Measurements from ENCODE around the gene C12orf50. TPM values are rescaled to one million over a fixed set of nuclear protein-coding genes. Genes with fewer than 3 reads are reported as not detected.
"Not testable (repeated sequence)": the region's sequence is repeated elsewhere in the genome, so short reads cannot be mapped to it uniquely, and the experiment has no call there.

C12orf50 gene
- total RNA-seq, 1 donor from 2014 or later: not detected

- intact Hi-C loops (cut with DNase I): no loop called here
- peak overlapping the region; percentile 71 to 72 for H3K4me3 ChIP-seq
- H3K27me3 ChIP-seq: no peaks in the 10 kb centered on the region
- peak overlapping the region; percentile 64 for H3K27ac ChIP-seq
- no peaks in the 10 kb centered on the region for H3K36me3 ChIP-seq
- H3K4me1 ChIP-seq: peaks cover 49% of the 10 kb centered on the region
- DNase-seq (ENCODE audit: extremely low spot score in 2 of 2): no peak
- no peaks in the 10 kb centered on the region for H3K9me3 ChIP-seq
- TF ChIP-seq CTCF (IDR thresholded peaks at IDR 0.05) (no peak), POLR2AphosphoS5 (IDR thresholded peaks at IDR 0.05; ENCODE audit: insufficient read depth in 1 of 2, low read depth in 1 of 2) (no peak), POLR2A (IDR thresholded peaks at IDR 0.05) (no peak)
Measured at GRCh38 chr12:88035907-88036289, 6.7 kb upstream of the C12orf50 start.

GRCh38 chr12:88035271-88035906 lies 6.2 kb upstream of the C12orf50 start:
- H3K27ac ChIP-seq: peak overlapping the region; percentile 64
- peak overlapping the region; percentile 71 to 72 for H3K4me3 ChIP-seq
- H3K27me3 ChIP-seq: no peaks in the 10 kb centered on the region
- TF ChIP-seq POLR2AphosphoS5 (IDR thresholded peaks at IDR 0.05; ENCODE audit: insufficient read depth in 1 of 2, low read depth in 1 of 2) (peak; percentile 89 to 97), CTCF (IDR thresholded peaks at IDR 0.05) (no peak), POLR2A (IDR thresholded peaks at IDR 0.05) (peak in 1 of 2 donors; percentile 78)
- peaks cover 49% of the 10 kb centered on the region for H3K4me1 ChIP-seq
- H3K36me3 ChIP-seq: no peaks in the 10 kb centered on the region
- intact Hi-C loops (cut with DNase I): no loop called here
- DNase-seq (ENCODE audit: extremely low spot score in 2 of 2): no peak
- H3K9me3 ChIP-seq: no peaks in the 10 kb centered on the region

- H3K36me3 ChIP-seq; H3K27ac ChIP-seq; intact Hi-C loops (cut with DNase I): not testable (repeated sequence)
Measured at GRCh38 chr12:88031161-88031560, 2.0 kb upstream of the C12orf50 start.

GRCh38 chr12:88026196-88026595 lies 3.0 kb downstream of the C12orf50 start:
- intact Hi-C loops (cut with DNase I): no loop called here
- TF ChIP-seq CTCF (IDR thresholded peaks at IDR 0.05) (no peak), POLR2AphosphoS5 (IDR thresholded peaks at IDR 0.05; ENCODE audit: insufficient read depth in 1 of 2, low read depth in 1 of 2) (no peak)
- no peak for DNase-seq (ENCODE audit: extremely low spot score in 2 of 2)
- Histone ChIP-seq H3K27ac (no peak overlapping the region), H3K9me3 (no peaks in the 10 kb centered on the region), H3K4me3 (no peak overlapping the region), H3K4me1 (no peaks in the 10 kb centered on the region), H3K27me3 (no peaks in the 10 kb centered on the region), H3K36me3 (no peaks in the 10 kb centered on the region)

More at GRCh38 chr12:88031161-88031560, 2.0 kb upstream of the C12orf50 start:
- not testable (repeated sequence) for H3K4me1 ChIP-seq; H3K9me3 ChIP-seq; DNase-seq (ENCODE audit: extremely low spot score in 2 of 2); H3K4me3 ChIP-seq; H3K27me3 ChIP-seq

GRCh38 chr12:88017964-88018363 lies 11.2 kb downstream of the C12orf50 start:
- no peak for TF ChIP-seq POLR2AphosphoS5 (IDR thresholded peaks at IDR 0.05; ENCODE audit: insufficient read depth in 1 of 2, low read depth in 1 of 2)
- no peak for TF ChIP-seq CTCF (IDR thresholded peaks at IDR 0.05)
- TF ChIP-seq POLR2A (IDR thresholded peaks at IDR 0.05): no peak
- Histone ChIP-seq H3K27ac (no peak overlapping the region), H3K9me3 (no peaks in the 10 kb centered on the region), H3K36me3 (no peaks in the 10 kb centered on the region), H3K4me3 (no peak overlapping the region), H3K27me3 (no peaks in the 10 kb centered on the region), H3K4me1 (no peaks in the 10 kb centered on the region)
- intact Hi-C loops (cut with DNase I): no loop called here
- no peak for DNase-seq (ENCODE audit: extremely low spot score in 2 of 2)

Measured in vagina (tissue), 2 donors.